Glutamatergic neuron (in vitro differentiated cells): ENCODE results near the gene JARID2. TPM values are rescaled to one million over a fixed set of nuclear protein-coding genes. Genes with fewer than 3 reads are reported as not detected.
A peak's percentile ranks its signal among the peaks of the same experiment; 100 is the strongest.

Experiments used
- DNase-seq: peaks from one replicate; pipeline ENCODE4 v3.0.0; 2022
- H3K27ac Mint-ChIP-seq: one replicate; pipeline ENCODE4 v1.8.0; 2020; ENCODE audit warnings: mild to moderate bottlenecking, mixed read lengths, inconsistent platforms; ENCODE audit not compliant: unreplicated experiment
- H3K27me3 Mint-ChIP-seq: one replicate; pipeline ENCODE4 v1.8.0; 2020; ENCODE audit warnings: mild to moderate bottlenecking, moderate library complexity, mixed read lengths, inconsistent platforms; ENCODE audit not compliant: unreplicated experiment
- H3K36me3 Mint-ChIP-seq: one replicate; pipeline ENCODE4 v1.8.0; 2020; ENCODE audit warnings: mild to moderate bottlenecking, mixed read lengths, inconsistent platforms; ENCODE audit not compliant: unreplicated experiment
- H3K4me1 Mint-ChIP-seq: one replicate; pipeline ENCODE4 v1.8.0; 2020; ENCODE audit warnings: mild to moderate bottlenecking, low read depth, mixed read lengths, inconsistent platforms; ENCODE audit not compliant: unreplicated experiment
- H3K4me3 Mint-ChIP-seq: one replicate; pipeline ENCODE4 v1.8.0; 2020; ENCODE audit warnings: mild to moderate bottlenecking, mixed read lengths, inconsistent platforms; ENCODE audit not compliant: unreplicated experiment
- H3K9me3 Mint-ChIP-seq: one replicate; pipeline ENCODE4 v1.8.0; 2020; ENCODE audit warnings: mild to moderate bottlenecking, moderate library complexity, mixed read lengths, inconsistent platforms; ENCODE audit not compliant: unreplicated experiment
- CTCF ChIP-seq: fragments of 200-600 bp; sonication (generic); IDR thresholded peaks from one replicate; pipeline ENCODE4 v1.5.0; 2021; ENCODE audit not compliant: partially characterized antibody, unreplicated experiment
- total RNA-seq: library from RNA; stranded (reverse); fragmentation: NEBNext Ultra II Directional; extraction: Animal tissue kit (Norgen Biotek cat#: 25700); gene quantifications from one replicate; pipeline ENCODE4 v1.2.1, GENCODE V29; 2021; ENCODE audit not compliant: unreplicated experiment

JARID2 gene
- total RNA-seq, 1 donor from 2014 or later, result 83.8 TPM

DNA sequence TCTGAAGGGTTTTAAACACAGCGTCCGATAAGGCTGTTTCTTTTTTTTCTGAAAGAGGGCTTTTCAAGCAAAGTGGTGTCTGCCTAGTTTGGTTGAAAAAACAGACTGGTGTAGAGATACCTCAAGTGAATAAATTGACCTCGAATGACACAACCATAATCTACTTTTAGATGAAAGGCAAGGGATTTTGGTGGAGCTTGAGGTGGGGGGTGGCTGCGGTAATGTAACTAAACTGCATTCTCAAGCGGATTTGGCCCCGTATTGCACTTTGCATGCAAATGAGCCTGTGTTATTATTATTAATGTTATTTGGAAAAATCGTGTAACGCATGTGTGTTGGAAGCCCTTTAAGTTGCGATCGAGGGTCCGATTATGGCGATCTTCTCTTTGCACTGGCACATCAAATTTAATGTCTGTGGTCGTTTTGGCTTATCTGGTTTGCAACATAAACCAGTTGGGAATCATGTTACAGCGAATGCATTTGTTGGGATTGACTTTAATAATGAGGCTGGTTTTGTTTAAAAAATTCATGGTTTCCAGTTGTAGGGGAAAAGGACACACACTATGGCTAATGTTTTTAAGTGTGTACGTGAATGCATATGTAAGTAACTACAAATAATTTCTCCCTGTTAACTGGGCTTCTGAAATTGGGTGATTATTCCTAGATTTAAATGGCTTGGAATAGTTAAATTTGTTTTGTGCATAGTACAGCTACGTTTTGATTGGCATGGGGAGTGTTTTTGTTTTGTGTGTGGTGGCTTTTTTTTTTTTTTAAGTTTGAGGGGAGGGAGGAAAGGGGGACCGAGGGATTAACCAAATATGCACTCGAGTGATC, 1.0 kb downstream of the JARID2 start:
- Mint-ChIP-seq H3K4me3 (peak overlapping the region; percentile 96), H3K4me1 (peaks cover 22% of the 10 kb centered on the region), H3K27me3 (peaks cover 21% of the 10 kb centered on the region), H3K27ac (peak overlapping the region; percentile 91), H3K36me3 (no peaks in the 10 kb centered on the region), H3K9me3 (peaks cover 24% of the 10 kb centered on the region)
- no peak for TF ChIP-seq CTCF
- DNase-seq, result no peak

DNA sequence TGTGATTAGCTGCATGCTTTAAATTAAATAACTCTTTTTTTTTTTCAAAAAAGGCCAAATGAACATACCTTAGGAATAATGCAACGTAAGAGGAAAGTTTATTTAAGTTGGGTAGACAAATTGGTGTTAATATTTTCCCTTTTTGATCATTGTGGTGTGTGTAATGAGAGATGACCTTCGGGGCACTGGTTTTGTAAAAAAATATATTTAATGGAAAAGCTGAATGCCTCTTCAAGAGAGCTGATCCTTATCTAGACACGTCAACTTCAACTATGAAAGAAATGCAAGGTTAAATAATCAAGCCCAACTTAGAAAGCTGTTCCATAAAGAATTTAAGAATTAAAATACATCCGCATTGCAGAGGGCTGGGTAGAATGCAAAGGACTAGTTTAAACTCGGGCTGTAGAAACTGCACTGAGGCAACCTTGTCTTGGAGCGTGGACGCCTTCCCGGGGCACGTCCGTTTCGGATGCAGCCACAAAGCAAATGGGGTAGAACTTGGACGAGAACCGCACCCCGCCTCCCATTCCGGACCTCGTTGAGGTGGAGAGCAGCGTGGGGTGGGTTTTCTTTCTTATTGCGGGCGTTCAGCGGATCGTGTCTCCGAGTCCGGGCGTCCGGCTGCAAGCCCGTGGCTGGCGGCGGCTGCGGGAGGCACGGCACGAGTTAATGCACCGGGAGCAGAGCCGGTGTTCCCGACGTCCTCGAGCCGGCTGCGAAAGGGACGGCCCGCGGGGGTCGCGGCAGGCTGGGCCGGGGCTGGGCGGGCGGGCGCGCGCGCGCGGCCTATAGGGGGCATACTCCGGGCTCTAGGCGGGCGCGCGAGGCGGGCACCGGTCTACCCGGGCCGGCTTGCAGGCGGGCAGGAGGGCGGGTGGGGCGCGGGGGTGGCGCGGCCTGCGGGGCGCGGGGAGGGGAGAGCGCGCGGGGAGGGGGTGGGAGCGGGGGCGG, 1.9 kb downstream of the JARID2 start:
- H3K27me3 Mint-ChIP-seq, result peaks cover 21% of the 10 kb centered on the region
- peaks cover 27% of the 10 kb centered on the region for H3K4me1 Mint-ChIP-seq
- TF ChIP-seq CTCF, result peak; percentile 34

DNA sequence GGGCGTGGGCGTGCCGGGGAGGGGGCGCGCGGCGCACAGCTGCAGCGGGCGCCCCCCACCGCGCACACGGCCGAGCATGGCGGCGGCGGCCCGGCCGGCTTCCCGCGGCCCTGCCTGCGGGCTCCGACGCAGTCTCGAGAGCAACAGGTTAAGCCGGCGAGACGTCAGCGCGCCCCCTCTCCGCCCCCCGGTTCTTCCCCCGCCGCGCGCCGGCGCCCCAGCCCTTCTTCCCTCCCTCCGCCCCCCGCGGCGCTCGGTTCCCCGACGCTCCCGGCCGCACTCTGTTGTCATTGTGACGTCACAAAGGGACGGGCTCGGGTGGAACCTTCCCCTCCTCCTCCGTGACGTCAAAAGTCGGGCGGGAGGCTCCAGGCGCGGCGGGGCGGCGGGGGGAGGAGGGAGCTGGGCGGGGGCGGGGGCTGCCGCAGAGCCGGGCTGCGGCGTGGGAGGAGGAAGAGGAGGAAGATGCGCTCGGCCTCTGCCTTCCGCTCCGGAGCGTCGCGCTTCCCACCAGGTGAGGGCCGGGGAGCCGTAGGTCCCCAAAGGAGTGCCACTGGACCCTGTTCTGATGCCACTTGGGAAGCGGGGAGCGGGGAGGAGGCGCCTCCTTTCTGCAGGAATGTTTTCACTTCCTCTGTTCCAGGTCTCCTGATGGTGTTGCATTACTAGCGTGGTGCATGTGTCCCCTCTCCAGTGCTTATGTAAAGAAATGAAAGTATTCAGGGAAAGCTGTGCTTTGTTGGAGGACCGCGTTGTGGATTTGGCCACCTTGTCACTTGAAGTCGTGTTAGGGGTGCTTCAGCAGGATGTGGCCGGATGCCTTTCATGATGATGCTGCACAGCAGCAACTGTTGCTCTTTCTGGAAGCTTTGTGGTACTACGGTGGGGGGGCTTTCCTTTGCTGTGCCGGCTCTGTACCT, 2.8 kb downstream of the JARID2 start:
- Mint-ChIP-seq H3K27ac (peak overlapping the region; percentile 89), H3K9me3 (peaks cover 23% of the 10 kb centered on the region), H3K36me3 (no peaks in the 10 kb centered on the region), H3K4me1 (peaks cover 32% of the 10 kb centered on the region), H3K27me3 (peaks cover 21% of the 10 kb centered on the region), H3K4me3 (peak overlapping the region; percentile 95)
- TF ChIP-seq CTCF, result no peak
- peak; percentile 94 for DNase-seq

More for the DNA sequence above, 1.9 kb downstream of the JARID2 start:
- peak; percentile 77 for DNase-seq
- Mint-ChIP-seq H3K4me3 (peak overlapping the region; percentile 96), H3K9me3 (peaks cover 24% of the 10 kb centered on the region), H3K27ac (peak overlapping the region; percentile 91), H3K36me3 (no peaks in the 10 kb centered on the region)

GRCh38 chr6:15249371-15250019, 3.6 kb downstream of the JARID2 start:
- no peak for DNase-seq
- Mint-ChIP-seq H3K27me3 (peaks cover 15% of the 10 kb centered on the region), H3K4me1 (peaks cover 35% of the 10 kb centered on the region), H3K27ac (peak overlapping the region; percentile 89), H3K36me3 (no peaks in the 10 kb centered on the region), H3K9me3 (peaks cover 23% of the 10 kb centered on the region), H3K4me3 (peak overlapping the region; percentile 95)
- no peak for TF ChIP-seq CTCF
